NCI-H1092 (cell line): ENCODE data around the gene MTMR2.
"Not testable (repeated sequence)": the region's sequence is repeated elsewhere in the genome, so short reads cannot be mapped to it uniquely, and the experiment has no call there.

Experiments
- DNase-seq: peaks from one replicate; lab custom pipeline; 2025; lab: John Stamatoyannopoulos, UW

MTMR2 gene

GRCh38 chr11:95816037-95816436 lies 107.9 kb downstream of the MTMR2 start:
- DNase-seq: no peak

GRCh38 chr11:95811052-95811451 lies 112.9 kb downstream of the MTMR2 start:
- not testable (repeated sequence) for DNase-seq

GRCh38 chr11:95806464-95806863 lies 117.4 kb downstream of the MTMR2 start:
- DNase-seq: not testable (repeated sequence)

- DNase-seq: no peak
Observed at GRCh38 chr11:95805869-95806268, 118.0 kb downstream of the MTMR2 start.

GRCh38 chr11:95803973-95804372 lies 119.9 kb downstream of the MTMR2 start:
- no peak for DNase-seq

- no peak for DNase-seq
Observed at GRCh38 chr11:95802806-95803205, 121.1 kb downstream of the MTMR2 start.

- no peak for DNase-seq
Observed at GRCh38 chr11:95800438-95800837, 123.5 kb downstream of the MTMR2 start.

GRCh38 chr11:95799546-95799945 lies 124.4 kb downstream of the MTMR2 start:
- DNase-seq: no peak

- DNase-seq: no peak
Observed at GRCh38 chr11:95796501-95796900, 127.4 kb downstream of the MTMR2 start.

GRCh38 chr11:95795627-95796295 lies 128.1 kb downstream of the MTMR2 start:
- DNase-seq: no peak

GRCh38 chr11:95794086-95794485 lies 129.8 kb downstream of the MTMR2 start:
- no peak for DNase-seq

GRCh38 chr11:95793116-95793515 lies 130.8 kb downstream of the MTMR2 start:
- no peak for DNase-seq

- no peak for DNase-seq
Observed at GRCh38 chr11:95792700-95793099, 131.2 kb downstream of the MTMR2 start.

GRCh38 chr11:95792200-95792599 lies 131.7 kb downstream of the MTMR2 start:
- no peak for DNase-seq

- DNase-seq: no peak
Observed at GRCh38 chr11:95791709-95792033, 132.2 kb downstream of the MTMR2 start.

GRCh38 chr11:95790933-95791708 lies 132.8 kb downstream of the MTMR2 start:
- DNase-seq: peak; percentile 52

GRCh38 chr11:95790123-95790932 lies 133.6 kb downstream of the MTMR2 start, which contains the start of gene CEP57:
Gene CEP57, plus strand, starts transcription at chr11:95790498. Its CDS starts 201 bp downstream, at chr11:95790699.
- peak; percentile 99 for DNase-seq

- peak; percentile 99 for DNase-seq
Observed at GRCh38 chr11:95789506-95790122, 134.3 kb downstream of the MTMR2 start, which contains the start of gene FAM76B. Gene FAM76B, minus strand, starts transcription at chr11:95789782. Its CDS starts 304 bp downstream, at chr11:95789478.

GRCh38 chr11:95788921-95789505 lies 134.9 kb downstream of the MTMR2 start:
- peak; percentile 36 for DNase-seq
